Progenitor cell of endocrine pancreas (in vitro differentiated cells): ENCODE data around the gene METTL8. TPM values are rescaled to one million over a fixed set of nuclear protein-coding genes. Genes with fewer than 3 reads are reported as not detected.

Source experiments
- DNase-seq: peaks from one replicate; pipeline ENCODE4 v3.0.0; 2021; ENCODE audit warnings: low spot score; ENCODE audit not compliant: unreplicated experiment
- H3K27ac Mint-ChIP-seq: 2 replicates; pipeline ENCODE4 v1.8.0; 2021; ENCODE audit warnings: mild to moderate bottlenecking, moderate library complexity, mixed read lengths
- H3K27me3 Mint-ChIP-seq: 2 replicates; pipeline ENCODE4 v1.8.0; 2021; ENCODE audit warnings: mixed read lengths
- H3K36me3 Mint-ChIP-seq: 2 replicates; pipeline ENCODE4 v1.8.0; 2022; ENCODE audit warnings: mixed read lengths; ENCODE audit not compliant: insufficient read depth
- H3K4me1 Mint-ChIP-seq: 2 replicates; pipeline ENCODE4 v1.8.0; 2021; ENCODE audit warnings: low read depth, mixed read lengths
- H3K4me3 Mint-ChIP-seq: 2 replicates; pipeline ENCODE4 v1.8.0; 2021; ENCODE audit warnings: low read depth, mild to moderate bottlenecking, moderate library complexity, mixed read lengths
- H3K9me3 Mint-ChIP-seq: 2 replicates; pipeline ENCODE4 v1.8.0; 2021; ENCODE audit warnings: low read depth, mixed read lengths
- total RNA-seq: library from RNA; stranded (reverse); gene quantifications from 2 replicates; pipeline ENCODE4 v1.2.1, GENCODE V29; 2021
- TF ChIP-seq, protein P1 (sequence below): fragments of 200-600 bp; sonication (generic); IDR thresholded peaks from one replicate; pipeline ENCODE4 v1.5.0; 2021; ENCODE audit warnings: antibody characterized with exemption, mild to moderate bottlenecking; ENCODE audit not compliant: unreplicated experiment

The METTL8 gene
- total RNA-seq, 1 donor from 2014 or later: 26.9 TPM

GRCh38 chr2:171406044-171406443 lies 27.7 kb downstream of the METTL8 start:
- TF ChIP-seq, protein P1, sequence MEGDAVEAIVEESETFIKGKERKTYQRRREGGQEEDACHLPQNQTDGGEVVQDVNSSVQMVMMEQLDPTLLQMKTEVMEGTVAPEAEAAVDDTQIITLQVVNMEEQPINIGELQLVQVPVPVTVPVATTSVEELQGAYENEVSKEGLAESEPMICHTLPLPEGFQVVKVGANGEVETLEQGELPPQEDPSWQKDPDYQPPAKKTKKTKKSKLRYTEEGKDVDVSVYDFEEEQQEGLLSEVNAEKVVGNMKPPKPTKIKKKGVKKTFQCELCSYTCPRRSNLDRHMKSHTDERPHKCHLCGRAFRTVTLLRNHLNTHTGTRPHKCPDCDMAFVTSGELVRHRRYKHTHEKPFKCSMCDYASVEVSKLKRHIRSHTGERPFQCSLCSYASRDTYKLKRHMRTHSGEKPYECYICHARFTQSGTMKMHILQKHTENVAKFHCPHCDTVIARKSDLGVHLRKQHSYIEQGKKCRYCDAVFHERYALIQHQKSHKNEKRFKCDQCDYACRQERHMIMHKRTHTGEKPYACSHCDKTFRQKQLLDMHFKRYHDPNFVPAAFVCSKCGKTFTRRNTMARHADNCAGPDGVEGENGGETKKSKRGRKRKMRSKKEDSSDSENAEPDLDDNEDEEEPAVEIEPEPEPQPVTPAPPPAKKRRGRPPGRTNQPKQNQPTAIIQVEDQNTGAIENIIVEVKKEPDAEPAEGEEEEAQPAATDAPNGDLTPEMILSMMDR: no peak
- Mint-ChIP-seq H3K27ac (no peak overlapping the region), H3K27me3 (no peaks in the 10 kb centered on the region), H3K4me3 (no peak overlapping the region), H3K36me3 (peaks cover 5% of the 10 kb centered on the region), H3K4me1 (peaks cover 2% of the 10 kb centered on the region), H3K9me3 (peaks cover 11% of the 10 kb centered on the region)
- no peak for DNase-seq

GRCh38 chr2:171405546-171405945 lies 28.2 kb downstream of the METTL8 start:
- TF ChIP-seq, protein P1: no peak
- H3K27me3 Mint-ChIP-seq: no peaks in the 10 kb centered on the region
- peaks cover 5% of the 10 kb centered on the region for H3K36me3 Mint-ChIP-seq
- DNase-seq: no peak
- no peak overlapping the region for H3K27ac Mint-ChIP-seq
- H3K4me1 Mint-ChIP-seq: peaks cover 2% of the 10 kb centered on the region
- H3K9me3 Mint-ChIP-seq: peaks cover 11% of the 10 kb centered on the region
- H3K4me3 Mint-ChIP-seq: no peak overlapping the region

DNA sequence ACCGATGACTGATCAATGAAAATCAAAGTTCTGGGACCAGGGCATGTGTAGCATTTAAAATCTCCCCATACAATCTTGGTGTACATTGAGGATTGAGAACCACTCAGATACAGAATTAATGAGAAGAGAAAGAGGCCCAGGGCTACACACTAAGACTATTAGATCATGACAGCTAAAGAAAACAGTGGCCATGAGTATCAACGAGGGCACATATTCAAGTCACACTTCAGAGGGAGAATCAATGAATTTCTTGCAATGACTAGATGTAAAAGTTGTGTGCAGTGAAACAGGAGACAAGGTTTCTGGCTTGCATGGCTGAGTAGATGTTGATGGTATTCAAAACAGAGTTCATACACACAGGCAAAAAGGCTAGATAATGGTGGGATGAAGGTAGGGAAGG lies 29.1 kb downstream of the METTL8 start:
- no peak for DNase-seq
- H3K36me3 Mint-ChIP-seq: peaks cover 5% of the 10 kb centered on the region
- H3K4me3 Mint-ChIP-seq: no peak overlapping the region
- H3K4me1 Mint-ChIP-seq: peaks cover 2% of the 10 kb centered on the region
- TF ChIP-seq, protein P1: no peak
- H3K27ac Mint-ChIP-seq: no peak overlapping the region
- peaks cover 11% of the 10 kb centered on the region for H3K9me3 Mint-ChIP-seq
- H3K27me3 Mint-ChIP-seq: no peaks in the 10 kb centered on the region

GRCh38 chr2:171404261-171404660 lies 29.5 kb downstream of the METTL8 start:
- no peak overlapping the region for H3K4me3 Mint-ChIP-seq

DNA sequence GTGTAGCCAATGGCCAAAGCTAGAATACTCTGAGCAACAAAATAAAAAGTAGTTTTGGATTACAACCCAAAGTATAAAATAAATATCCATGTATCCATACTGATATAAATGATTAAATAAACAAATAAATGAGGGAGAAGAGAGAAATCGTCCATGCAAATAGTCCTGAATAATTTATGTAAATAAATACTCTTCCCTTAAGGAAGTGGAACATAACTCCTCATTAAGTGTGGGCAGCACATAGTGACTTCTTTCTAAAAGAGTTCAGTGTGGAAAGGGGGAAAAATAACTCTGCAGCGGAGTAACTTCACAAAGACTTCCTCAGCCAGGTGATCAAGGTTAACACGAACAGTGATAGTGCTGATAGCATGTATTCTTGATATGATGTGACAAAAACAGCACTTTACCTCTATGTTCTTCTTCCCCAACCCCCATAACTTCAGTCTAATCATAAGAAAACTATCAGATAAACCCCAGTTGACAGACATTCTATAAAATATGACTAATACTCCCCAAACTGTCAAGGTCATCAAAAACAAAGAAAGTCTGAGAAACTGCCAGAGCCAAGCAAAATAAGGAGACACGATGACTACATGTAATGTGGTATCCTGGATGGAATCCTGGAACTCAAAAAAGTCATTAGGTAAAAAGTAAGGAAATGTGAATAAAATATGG lies 30.7 kb downstream of the METTL8 start:
- Mint-ChIP-seq H3K9me3 (peaks cover 14% of the 10 kb centered on the region), H3K27me3 (no peaks in the 10 kb centered on the region), H3K27ac (no peak overlapping the region), H3K4me1 (no peaks in the 10 kb centered on the region), H3K36me3 (peaks cover 6% of the 10 kb centered on the region), H3K4me3 (no peak overlapping the region)
- TF ChIP-seq, protein P1: no peak
- no peak for DNase-seq

More at GRCh38 chr2:171404261-171404660, 29.5 kb downstream of the METTL8 start:
- H3K36me3 Mint-ChIP-seq: peaks cover 5% of the 10 kb centered on the region
- H3K27ac Mint-ChIP-seq: no peak overlapping the region
- TF ChIP-seq, protein P1: no peak
- peaks cover 11% of the 10 kb centered on the region for H3K9me3 Mint-ChIP-seq
- no peaks in the 10 kb centered on the region for H3K4me1 Mint-ChIP-seq
- DNase-seq: no peak
- no peaks in the 10 kb centered on the region for H3K27me3 Mint-ChIP-seq
